Right atrium auricular region (tissue), 2 donors: ENCODE data around the gene CDH13. TPM values are rescaled to one million over a fixed set of nuclear protein-coding genes. Genes with fewer than 3 reads are reported as not detected.

Source experiments
- DNase-seq: peaks from one replicate; pipeline ENCODE4 v3.0.0-alpha.2; 2019; ENCODE audit warnings: low spot score
- H3K27ac ChIP-seq, 2 donors: fragments of 200-600 bp; sonication (generic); 1 replicate in 1 of 2; 2 replicates in 1 of 2; pipeline ENCODE4 v1.5.1; 2016 to 2019
- H3K27me3 ChIP-seq, 2 donors: fragments of 200-600 bp; sonication (generic); one replicate each; pipeline versions ENCODE4 v1.5.1 to v1.6.0; 2017 to 2019
- H3K36me3 ChIP-seq: fragments of 200-600 bp; sonication (generic); one replicate; pipeline ENCODE4 v1.5.1; 2016
- H3K4me1 ChIP-seq, 2 donors: fragments of 200-600 bp; sonication (generic); one replicate each; pipeline versions ENCODE4 v1.5.1 to v1.6.0; 2017 to 2019
- H3K4me3 ChIP-seq, 2 donors: fragments of 200-600 bp; sonication (generic); 1 replicate in 1 of 2; 2 replicates in 1 of 2; pipeline ENCODE4 v1.5.1; 2017 to 2019; ENCODE audit warnings: mild to moderate bottlenecking in 1 of 2, moderate library complexity in 1 of 2
- H3K9me3 ChIP-seq, 2 donors: fragments of 200-600 bp; sonication (generic); one replicate each; pipeline ENCODE4 v1.5.1; 2019
- total RNA-seq, 2 donors: library from RNA; depleted of rRNA; stranded (reverse); fragments of >200 nt; gene quantifications; one replicate each; pipeline ENCODE4 v1.1.0, GENCODE V29; 2016
- TF ChIP-seq, protein P1 (sequence below), 2 donors: fragments of 200-600 bp; sonication (generic); IDR thresholded peaks; one replicate each; pipeline ENCODE4 v1.5.1; 2019; ENCODE audit warnings: antibody characterized with exemption in 2 of 2

CDH13 gene
- total RNA-seq, 2 donors from 2014 or later: 75.4 to 85.9 TPM

DNA sequence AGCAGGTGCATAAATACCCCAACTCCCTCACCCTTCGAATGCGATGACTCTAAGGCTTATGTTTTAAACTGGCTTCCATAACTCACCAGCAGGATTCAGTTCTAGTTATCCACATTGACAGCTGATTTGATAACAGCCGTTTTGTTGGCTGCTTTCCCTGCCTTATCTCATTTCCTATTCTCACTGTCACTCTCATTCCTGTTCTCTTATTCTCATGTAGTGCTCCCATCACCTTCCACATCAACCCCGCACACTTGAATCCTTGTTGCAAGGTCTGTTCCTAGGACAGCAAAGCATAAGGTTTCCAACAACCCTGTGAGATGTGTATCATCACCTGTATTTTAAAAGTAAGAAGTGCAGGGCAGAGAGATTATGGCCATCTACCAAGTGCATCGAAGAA lies 344.4 kb downstream of the CDH13 start:
- no peak for DNase-seq
- no peaks in the 10 kb centered on the region for H3K27me3 ChIP-seq
- H3K4me1 ChIP-seq: peaks cover 0 to 15% of the 10 kb centered on the region in 2 donors
- no peaks in the 10 kb centered on the region for H3K36me3 ChIP-seq
- no peak overlapping the region for H3K27ac ChIP-seq
- no peak overlapping the region for H3K4me3 ChIP-seq
- TF ChIP-seq, protein P1, sequence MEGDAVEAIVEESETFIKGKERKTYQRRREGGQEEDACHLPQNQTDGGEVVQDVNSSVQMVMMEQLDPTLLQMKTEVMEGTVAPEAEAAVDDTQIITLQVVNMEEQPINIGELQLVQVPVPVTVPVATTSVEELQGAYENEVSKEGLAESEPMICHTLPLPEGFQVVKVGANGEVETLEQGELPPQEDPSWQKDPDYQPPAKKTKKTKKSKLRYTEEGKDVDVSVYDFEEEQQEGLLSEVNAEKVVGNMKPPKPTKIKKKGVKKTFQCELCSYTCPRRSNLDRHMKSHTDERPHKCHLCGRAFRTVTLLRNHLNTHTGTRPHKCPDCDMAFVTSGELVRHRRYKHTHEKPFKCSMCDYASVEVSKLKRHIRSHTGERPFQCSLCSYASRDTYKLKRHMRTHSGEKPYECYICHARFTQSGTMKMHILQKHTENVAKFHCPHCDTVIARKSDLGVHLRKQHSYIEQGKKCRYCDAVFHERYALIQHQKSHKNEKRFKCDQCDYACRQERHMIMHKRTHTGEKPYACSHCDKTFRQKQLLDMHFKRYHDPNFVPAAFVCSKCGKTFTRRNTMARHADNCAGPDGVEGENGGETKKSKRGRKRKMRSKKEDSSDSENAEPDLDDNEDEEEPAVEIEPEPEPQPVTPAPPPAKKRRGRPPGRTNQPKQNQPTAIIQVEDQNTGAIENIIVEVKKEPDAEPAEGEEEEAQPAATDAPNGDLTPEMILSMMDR (IDR thresholded peaks at IDR 0.05): no peak
- H3K9me3 ChIP-seq: no peaks in the 10 kb centered on the region

DNA sequence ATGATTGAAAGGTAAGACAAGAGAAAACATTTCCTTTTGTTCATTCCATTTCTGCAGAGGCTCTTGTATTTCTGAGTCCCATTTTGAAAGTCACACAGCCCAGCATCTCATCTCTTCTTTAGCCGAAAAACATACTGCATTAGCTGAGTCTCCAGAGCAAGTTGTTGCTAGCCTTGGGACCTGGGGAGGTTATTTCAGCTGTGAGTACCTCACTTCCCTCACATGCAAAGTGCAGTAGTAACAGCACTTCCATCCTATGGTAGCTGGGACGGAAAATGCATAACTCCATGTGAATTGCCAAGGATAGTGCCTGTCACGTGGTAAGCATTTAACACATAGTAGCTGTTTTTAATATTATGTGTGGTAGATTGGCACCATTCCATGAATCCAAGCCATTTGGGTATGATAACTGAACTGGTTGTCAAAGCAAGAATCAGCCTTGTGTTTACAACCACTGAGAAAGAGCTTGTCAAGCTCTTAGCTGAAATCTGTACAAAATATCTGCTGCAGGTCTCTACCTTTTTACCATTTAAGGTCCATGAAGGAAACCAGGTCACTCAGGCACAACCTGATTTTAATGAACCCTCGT lies 345.7 kb downstream of the CDH13 start:
- TF ChIP-seq, protein P1 (IDR thresholded peaks at IDR 0.05): no peak
- no peaks in the 10 kb centered on the region for H3K27me3 ChIP-seq
- H3K4me1 ChIP-seq: peaks cover 0 to 15% of the 10 kb centered on the region in 2 donors
- no peak overlapping the region for H3K4me3 ChIP-seq
- no peak for DNase-seq
- H3K9me3 ChIP-seq: no peaks in the 10 kb centered on the region
- no peak overlapping the region for H3K27ac ChIP-seq
- no peaks in the 10 kb centered on the region for H3K36me3 ChIP-seq

DNA sequence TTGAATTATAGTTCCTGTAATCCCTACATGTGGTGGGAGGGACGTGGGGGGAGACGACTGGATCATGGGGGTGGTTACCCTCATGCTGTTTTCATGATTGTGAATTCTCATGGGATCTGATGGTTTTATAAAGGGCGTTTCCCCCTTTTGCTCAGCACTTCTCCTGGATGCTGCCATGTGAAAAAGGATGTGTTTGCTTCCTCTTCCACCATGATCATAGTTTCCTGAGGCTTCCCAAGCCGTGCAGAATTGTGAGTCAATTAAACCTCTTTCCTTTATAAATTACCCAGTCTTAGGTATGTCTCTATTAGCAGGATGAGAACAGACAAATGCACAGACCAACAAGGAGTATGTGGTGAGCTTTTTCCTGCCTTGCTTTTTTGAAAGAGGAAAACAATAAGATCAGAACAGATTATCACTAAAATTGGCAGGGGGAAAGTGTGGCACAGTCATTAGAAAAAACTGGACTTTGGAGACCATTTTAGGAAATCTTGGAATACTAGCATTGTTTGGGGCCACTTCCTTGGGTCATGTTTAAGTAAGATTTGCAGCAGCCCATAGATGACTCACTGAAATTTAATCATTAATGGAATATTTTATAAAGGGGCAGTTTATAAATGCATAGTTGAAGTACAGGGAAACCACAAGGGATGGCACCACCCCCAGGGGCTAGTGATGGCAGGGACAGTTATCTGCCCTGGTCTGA lies 352.8 kb downstream of the CDH13 start:
- Histone ChIP-seq H3K27ac (no peak overlapping the region), H3K4me3 (no peak overlapping the region), H3K36me3 (no peaks in the 10 kb centered on the region), H3K27me3 (no peaks in the 10 kb centered on the region), H3K4me1 (no peaks in the 10 kb centered on the region), H3K9me3 (no peaks in the 10 kb centered on the region)
- TF ChIP-seq, protein P1 (IDR thresholded peaks at IDR 0.05): no peak
- no peak for DNase-seq

DNA sequence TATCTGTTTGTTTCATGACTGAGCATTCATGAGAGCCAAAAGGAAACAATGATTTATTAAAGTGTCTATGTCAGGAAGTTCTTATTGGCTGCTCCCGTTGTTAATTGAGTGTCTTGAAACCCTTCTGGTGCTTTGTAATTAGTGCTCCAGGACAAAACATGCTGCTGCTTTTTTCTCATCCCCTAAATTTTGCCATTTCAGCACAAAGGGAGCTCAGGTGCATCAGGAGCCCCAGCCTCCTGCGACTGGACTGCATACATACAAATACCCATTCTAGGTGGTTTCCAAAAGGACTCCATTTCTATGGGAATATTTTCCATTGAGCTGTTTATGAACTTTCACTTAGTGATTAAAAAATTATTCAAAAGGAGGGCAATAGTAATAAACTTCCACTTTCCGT lies 354.0 kb downstream of the CDH13 start:
- no peak overlapping the region for H3K27ac ChIP-seq
- H3K4me1 ChIP-seq: no peaks in the 10 kb centered on the region
- DNase-seq: no peak
- H3K36me3 ChIP-seq: no peaks in the 10 kb centered on the region
- no peaks in the 10 kb centered on the region for H3K9me3 ChIP-seq
- TF ChIP-seq, protein P1 (IDR thresholded peaks at IDR 0.05): no peak
- H3K4me3 ChIP-seq: no peak overlapping the region
- no peaks in the 10 kb centered on the region for H3K27me3 ChIP-seq

DNA sequence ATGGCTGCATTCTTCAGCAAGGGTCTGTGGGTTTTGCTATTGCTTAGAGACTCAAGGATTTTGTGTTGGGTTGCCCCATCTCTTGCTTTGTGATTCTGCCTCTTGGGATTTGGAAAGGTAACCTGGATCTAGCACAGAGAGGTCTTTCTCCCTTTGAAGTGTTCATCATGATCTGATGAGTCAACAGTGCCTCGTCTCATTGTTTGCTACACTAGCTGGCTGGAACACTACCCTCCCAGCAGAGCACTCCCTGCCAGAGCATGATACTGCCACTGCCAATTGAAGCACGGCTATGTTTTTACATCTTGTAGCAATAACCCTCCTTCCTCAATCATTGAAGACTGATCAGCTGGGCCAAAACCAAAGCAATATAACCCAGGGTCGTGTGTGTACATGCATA lies 361.0 kb downstream of the CDH13 start:
- Histone ChIP-seq H3K27ac (no peak overlapping the region), H3K36me3 (no peaks in the 10 kb centered on the region), H3K4me3 (no peak overlapping the region), H3K4me1 (no peaks in the 10 kb centered on the region), H3K27me3 (no peaks in the 10 kb centered on the region), H3K9me3 (no peaks in the 10 kb centered on the region)
- DNase-seq: no peak
- TF ChIP-seq, protein P1 (IDR thresholded peaks at IDR 0.05): no peak
